Stimulated activated CD8-positive, alpha-beta memory T cell treated with anti-CD3 and anti-CD28 coated beads, Interleukin-2, amount 100 ng/mL, for 48 hours (primary cell): Measurements from ENCODE around the gene ULK1.

Experiments
- DNase-seq, 2 donors: peaks; one replicate each; pipeline ENCODE4 v3.0.0-alpha.2; 2020; ENCODE audit warnings: low read depth in 2 of 2

Gene ULK1

GRCh38 chr12:131894313-131894860 is at the start of gene ULK1:
Gene ULK1 (plus strand): TSS chr12:131894622. CDS start chr12:131895002, 380 bp downstream.
- peak; percentile 90 to 94 for DNase-seq

- no peak for DNase-seq
Measured at GRCh38 chr12:131844656-131845055, 49.8 kb upstream of the ULK1 start.

GRCh38 chr12:131845121-131845520 is 49.3 kb upstream of the ULK1 start:
- DNase-seq, result no peak

GRCh38 chr12:131847456-131847855 is 47.0 kb upstream of the ULK1 start:
- DNase-seq, result no peak

- no peak for DNase-seq
Measured at GRCh38 chr12:131848753-131849152, 45.7 kb upstream of the ULK1 start.

- DNase-seq, result no peak
Measured at GRCh38 chr12:131849700-131850553, 44.5 kb upstream of the ULK1 start.

- no peak for DNase-seq
Measured at GRCh38 chr12:131850856-131851559, 43.4 kb upstream of the ULK1 start.

- DNase-seq, result no peak
Measured at GRCh38 chr12:131851741-131852550, 42.5 kb upstream of the ULK1 start.

GRCh38 chr12:131852551-131853299 is 41.7 kb upstream of the ULK1 start:
- DNase-seq, result no peak

- DNase-seq, result no peak
Measured at GRCh38 chr12:131853832-131854797, 40.3 kb upstream of the ULK1 start.

- DNase-seq, result no peak
Measured at GRCh38 chr12:131854861-131855476, 39.5 kb upstream of the ULK1 start.

- no peak for DNase-seq
Measured at GRCh38 chr12:131855521-131856142, 38.8 kb upstream of the ULK1 start.

GRCh38 chr12:131856366-131857097 is 37.9 kb upstream of the ULK1 start:
- DNase-seq, result no peak

GRCh38 chr12:131857908-131858850 is 36.2 kb upstream of the ULK1 start:
- no peak for DNase-seq

- no peak for DNase-seq
Measured at GRCh38 chr12:131860472-131861260, 33.8 kb upstream of the ULK1 start.
